SU-DHL-6 (cell line): ENCODE data around the gene GMDS.

Experiments
- CTCF ChIP-seq: fragments of 200-600 bp; sonication (generic); IDR thresholded peaks from one replicate; pipeline ENCODE4 v1.5.1; 2017; ENCODE audit warnings: antibody characterized with exemption, mild to moderate bottlenecking, low read length, moderate library complexity; ENCODE audit not compliant: insufficient read depth, poor library complexity, severe bottlenecking
- EZH2phosphoT487 ChIP-seq: fragments of 200-600 bp; sonication (generic), shearing (Covaris generic); conservative IDR thresholded peaks from 2 replicates; pipeline ENCODE4 v1.6.1; 2018; ENCODE audit warnings: mild to moderate bottlenecking, antibody characterized with exemption, low read length, moderate library complexity, mixed read lengths

DNA sequence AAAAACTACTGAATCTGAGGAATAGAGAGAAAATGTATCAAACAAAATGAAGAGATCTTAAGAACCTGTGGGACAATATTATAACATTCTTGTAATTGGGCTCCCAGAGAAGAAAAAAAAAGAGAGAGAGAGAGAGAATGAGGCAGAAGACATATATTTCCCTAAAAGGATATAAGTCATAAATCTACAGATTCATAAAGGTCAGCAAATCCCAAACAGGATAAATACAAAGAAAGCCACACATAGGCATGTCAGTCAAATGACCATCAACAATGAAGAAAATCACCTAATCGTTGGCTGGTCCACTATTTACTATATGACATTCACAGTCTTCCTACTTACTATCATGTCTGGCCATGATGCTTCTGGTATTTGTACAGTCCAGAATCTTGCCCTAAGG lies 190.3 kb downstream of the GMDS start:
- TF ChIP-seq CTCF, result no peak
- TF ChIP-seq EZH2phosphoT487, result no peak
